GM18502 (cell line): ENCODE results near the gene CDRT4.
"Not testable (repeated sequence)": the region's sequence is repeated elsewhere in the genome, so short reads cannot be mapped to it uniquely, and the experiment has no call there.

Experiments
- ATAC-seq: cut with Tn5 transposase; IDR thresholded peaks from one replicate; pipeline ENCODE4 v1.9.1; 2021; ENCODE audit warnings: mild to moderate bottlenecking; ENCODE audit not compliant: unreplicated experiment, poor library complexity

Gene CDRT4

DNA sequence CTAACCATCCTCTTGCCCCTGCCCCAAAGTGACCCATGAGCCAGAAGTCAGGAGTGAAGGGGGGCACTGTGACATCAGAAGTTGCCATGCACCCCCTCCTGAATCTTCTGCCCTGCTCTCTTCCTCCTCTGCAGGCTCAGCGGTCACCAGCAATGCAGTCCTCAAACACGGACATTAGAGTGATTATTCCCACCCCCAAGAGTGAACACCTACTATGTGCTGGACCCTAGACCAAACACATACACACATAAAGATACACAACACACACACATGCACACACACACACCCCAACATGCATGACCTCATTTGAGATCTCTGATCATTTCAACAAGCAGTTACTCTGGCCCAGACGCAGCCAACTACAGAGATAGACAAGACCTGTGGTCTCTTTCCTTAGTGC is at the start of gene CDRT4:
TSS of gene CDRT4 (minus strand) at position 30 of the 400 bp plus-strand sequence. CDS start 27,383 bp downstream, outside the sequence.
- no peak for ATAC-seq

DNA sequence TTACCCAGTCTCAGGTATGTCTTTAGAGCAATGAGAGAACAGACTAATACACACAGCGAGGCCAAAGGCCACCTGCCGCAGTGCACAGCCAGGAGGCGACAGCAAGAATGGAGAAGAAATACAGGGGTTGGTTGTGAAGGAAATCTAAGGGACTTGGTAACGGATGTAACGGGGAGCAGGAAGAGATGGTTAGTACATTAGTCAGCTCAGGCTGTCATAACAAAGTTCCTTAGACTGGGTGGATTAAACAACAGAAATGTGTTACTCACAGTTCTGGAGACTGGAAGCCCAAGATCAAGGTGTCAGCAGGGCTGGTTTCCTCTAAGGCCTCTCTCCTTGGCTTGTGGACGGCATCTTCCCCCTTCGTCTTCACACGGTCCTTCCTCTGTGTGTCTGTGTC is 48.7 kb upstream of the CDRT4 start:
- no peak for ATAC-seq

- ATAC-seq, result no peak
Observed at GRCh38 chr17:15514469-15514868, 47.0 kb upstream of the CDRT4 start.

DNA sequence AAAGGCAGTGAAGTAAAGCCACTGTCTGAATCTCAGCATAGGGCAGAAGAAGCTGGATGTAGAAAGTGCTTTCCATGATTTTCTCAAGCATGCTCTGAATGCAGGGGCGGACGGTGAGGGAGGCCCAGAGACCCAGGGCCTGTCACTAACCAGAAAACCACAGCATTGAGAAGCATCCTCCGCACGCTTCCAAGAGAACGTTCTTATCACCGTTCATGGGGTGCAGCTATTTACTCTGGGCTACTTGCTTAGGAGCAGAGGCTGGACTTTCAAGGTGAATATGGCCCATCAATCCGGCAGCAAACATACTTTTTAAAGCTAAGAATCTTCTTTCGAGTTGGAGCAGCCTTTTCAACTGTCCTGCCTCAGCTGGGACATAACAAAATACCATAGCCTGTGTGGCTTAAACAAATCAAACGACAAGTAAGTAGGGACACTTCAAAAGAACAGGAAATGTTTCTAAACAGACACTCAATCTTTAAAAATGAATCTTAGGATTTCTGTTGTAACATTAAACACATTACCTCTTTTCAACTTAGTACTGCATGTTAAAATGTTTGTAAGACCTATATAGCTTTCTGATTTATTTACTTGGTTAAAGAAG is 46.5 kb upstream of the CDRT4 start:
- ATAC-seq, result no peak

GRCh38 chr17:15513058-15513791 is 45.8 kb upstream of the CDRT4 start:
- no peak for ATAC-seq

DNA sequence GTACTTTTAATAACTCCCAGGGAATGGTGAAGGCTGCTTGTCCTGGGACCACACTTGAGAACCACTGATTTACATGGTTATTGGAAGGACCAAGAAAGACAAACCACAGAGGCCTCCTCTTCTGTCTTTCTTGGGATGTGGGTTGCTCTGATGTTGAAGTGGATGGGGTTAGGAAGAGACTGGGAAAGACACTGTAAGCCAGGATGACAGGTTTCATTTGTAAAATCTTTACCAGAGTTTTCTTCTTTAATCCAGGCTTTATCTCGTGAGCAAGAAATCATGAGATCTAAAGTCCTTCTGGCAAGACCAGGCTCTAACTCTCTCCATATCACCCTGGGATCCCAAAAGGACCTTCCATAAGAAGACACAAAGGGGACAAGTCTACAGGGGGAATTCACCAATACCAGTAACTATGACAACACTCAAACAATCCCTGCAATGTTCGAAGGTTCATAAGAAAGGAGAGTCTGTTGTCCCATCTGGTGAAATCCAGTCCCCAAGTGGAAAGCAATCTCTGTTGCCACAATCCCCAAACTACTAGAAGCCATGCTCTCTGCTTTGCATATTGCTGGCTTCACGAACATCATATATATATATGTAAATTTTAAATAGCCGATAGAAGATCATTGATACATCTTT is 44.8 kb upstream of the CDRT4 start:
- no peak for ATAC-seq

GRCh38 chr17:15511142-15511541 is 43.7 kb upstream of the CDRT4 start:
- ATAC-seq, result peak; percentile 50

DNA sequence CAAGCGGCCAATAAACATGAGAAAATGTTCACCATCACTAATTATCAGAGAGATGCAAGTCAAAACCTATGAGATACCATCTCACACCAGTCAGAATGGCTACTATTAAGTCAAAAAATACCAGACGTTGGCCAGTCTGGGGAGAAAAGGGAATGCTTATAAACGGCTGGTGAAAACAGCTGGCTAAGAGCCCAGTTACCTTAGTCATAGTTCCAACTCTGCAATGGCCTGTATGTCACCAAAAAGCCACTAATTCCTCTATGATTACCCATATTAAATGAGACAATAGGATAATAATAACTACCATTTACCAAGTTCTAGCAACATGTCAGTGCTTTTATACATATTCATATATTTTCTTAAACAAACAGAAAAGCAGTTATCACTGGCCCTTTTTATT is 42.9 kb upstream of the CDRT4 start:
- ATAC-seq, result no peak

- no peak for ATAC-seq
Observed at GRCh38 chr17:15509095-15509494, 41.7 kb upstream of the CDRT4 start.

DNA sequence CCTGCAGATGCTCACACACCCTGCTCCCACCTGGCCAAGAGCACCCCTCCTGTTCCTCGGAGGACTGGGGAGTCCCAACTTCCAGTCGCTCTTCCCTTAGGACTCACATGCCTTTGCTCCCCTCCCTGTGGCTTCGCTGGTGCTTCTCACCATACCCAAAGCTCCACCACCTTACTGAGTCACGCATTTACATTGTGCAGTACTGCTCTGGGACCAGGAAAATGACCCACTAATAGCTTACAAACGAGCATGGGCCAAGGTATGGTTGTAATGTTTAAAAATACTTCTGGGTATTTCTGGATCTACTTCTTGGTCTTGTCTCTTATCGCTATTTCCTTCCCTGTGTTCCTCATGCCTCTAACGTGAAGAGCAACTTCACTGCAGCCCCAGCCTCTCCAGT is 41.0 kb upstream of the CDRT4 start:
- ATAC-seq, result no peak

DNA sequence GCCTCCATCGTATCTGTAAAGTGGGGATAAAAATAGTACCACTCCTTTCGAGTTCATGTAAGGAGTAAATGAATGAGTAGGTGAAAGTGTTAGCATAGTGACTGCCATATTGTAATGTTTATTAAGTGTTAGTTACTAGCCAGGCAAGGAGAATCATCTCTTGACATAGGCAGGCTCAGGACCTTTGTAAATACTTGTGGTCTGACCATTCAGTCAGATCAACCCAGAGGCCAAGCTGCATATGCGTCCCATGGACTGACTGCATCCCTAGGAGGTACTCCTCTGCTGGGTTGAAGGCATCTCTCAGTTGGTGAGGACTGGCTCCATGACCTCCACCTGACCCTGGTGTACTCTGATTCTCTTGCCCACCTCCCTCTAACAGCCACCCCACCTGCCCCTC is 40.5 kb upstream of the CDRT4 start:
- ATAC-seq, result no peak

DNA sequence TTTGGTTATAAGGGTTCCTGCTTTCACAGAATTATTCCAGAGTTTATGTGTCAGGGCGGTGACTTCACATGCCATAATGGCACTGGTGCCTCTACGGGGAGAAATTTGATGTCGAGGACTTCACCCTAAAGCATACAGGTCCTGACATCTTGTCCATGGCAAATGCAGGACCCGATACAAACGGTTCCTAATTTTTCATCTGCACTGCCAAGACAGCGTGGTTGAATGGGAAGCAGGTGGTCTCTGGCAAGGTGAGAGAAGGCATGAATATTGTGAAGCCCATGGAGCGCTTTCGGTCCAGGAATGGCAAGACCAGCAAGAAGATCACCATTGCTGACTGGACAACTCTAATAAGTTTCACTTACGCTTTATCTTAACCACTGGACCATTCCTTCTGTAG is 39.6 kb upstream of the CDRT4 start:
- ATAC-seq, result no peak

- not testable (repeated sequence) for ATAC-seq
Observed at GRCh38 chr17:15505708-15506107, 38.3 kb upstream of the CDRT4 start.

DNA sequence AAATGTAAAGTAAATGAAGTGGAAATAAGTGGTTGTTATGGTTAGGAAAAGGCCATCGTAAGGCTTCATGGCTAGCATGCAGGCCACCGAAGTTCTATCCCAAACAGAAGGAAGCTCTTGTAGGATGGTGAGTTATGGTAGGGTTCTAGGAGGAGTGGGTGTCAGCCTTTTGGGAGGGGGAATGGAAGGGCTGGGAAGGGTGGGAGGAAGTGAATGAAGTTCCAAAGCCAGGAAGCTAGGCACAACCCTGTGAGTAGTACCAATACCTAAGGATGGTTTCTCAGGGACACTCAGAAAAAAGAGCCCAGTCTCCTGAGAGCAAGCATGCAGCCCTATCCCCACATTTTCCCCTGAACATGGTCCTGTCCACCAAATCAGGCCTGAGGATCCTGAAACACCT is 36.3 kb upstream of the CDRT4 start:
- no peak for ATAC-seq

- ATAC-seq, result peak; percentile 91
Observed at GRCh38 chr17:15502369-15503112, 35.1 kb upstream of the CDRT4 start.

- no peak for ATAC-seq
Observed at GRCh38 chr17:15501793-15502192, 34.4 kb upstream of the CDRT4 start.

DNA sequence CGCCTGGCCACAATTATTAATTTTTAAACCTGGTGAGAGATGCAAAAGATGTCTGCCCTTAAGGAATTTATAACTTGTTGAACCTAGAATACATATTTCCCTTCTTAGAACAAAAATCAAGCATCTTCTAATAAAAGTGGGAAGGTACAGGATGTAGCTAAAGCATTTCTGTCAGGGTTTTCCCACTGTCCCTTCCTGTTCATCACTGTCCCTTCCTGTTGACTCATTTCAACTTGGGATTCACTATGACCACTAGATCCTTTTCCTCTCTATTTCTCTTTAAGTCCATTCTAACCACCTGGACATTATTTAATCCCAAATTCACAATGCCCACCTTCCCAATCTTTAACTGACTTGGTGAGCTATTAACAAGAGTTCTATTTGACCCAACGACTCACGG is 33.9 kb upstream of the CDRT4 start:
- no peak for ATAC-seq

- ATAC-seq, result no peak
Observed at GRCh38 chr17:15498107-15498506, 30.7 kb upstream of the CDRT4 start.

DNA sequence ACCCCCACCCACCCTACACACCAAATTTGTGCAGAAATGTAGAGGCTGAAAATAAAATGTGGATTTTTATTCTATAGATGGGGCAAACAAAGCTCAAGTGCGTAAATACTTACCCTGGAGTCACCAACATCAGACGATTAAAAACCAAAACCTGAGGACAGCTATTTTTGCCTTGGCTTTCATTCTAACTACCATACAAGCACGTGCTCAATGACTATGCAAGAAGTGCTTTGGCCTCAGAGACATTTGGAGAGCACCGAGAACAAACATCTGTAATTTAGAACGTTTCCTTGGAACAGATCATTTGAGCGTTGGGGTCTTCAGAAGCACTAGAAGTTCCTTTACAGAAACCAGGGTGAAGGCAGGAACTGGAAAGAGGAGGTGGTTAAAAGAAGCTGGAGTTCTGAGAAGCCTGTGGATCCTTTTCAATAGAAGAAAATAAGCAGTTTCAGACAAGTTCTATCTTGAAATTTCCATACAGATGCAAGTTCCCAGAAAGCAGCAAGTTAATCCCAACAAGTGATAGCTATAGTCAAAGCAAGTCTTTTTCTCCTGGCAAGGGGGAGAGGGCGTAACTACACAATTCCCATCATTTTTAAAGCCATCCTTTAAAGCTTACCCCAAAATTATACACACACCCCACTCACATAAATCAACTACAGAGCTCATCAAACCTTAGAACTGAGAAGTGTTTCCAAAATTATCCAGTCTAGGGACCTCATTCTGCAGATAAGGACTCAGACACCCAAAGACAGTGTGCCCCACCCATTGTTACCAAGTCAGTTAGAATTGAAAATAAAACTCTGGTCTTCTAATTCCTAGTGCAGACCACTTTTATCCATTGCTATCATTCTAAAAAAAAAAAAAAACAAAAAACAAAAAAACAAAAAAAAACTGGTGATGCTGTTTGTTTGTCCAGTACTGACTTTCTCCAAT is 29.6 kb upstream of the CDRT4 start:
- no peak for ATAC-seq

- ATAC-seq, result no peak
Observed at GRCh38 chr17:15494821-15495220, 27.4 kb upstream of the CDRT4 start.
